SK-N-SH (cell line): ENCODE data around the gene FOXE3.

Source experiments
- CHD2 ChIP-seq: fragments of 150-350 bp; IDR thresholded peaks from 2 replicates; pipeline ENCODE4 v1.6.1; 2018; ENCODE audit warnings: low read length; ENCODE audit not compliant: partially characterized antibody
- FOXM1 ChIP-seq: IDR thresholded peaks from 2 replicates; pipeline ENCODE4 v1.4.0; 2012; ENCODE audit warnings: low read depth, mild to moderate bottlenecking
- JUND ChIP-seq: IDR thresholded peaks from 2 replicates; pipeline ENCODE4 v1.4.0; 2012
- POLR2AphosphoS5 ChIP-seq: IDR thresholded peaks from 2 replicates; pipeline ENCODE4 v1.6.1; 2012; ENCODE audit warnings: low read depth, low read length
- RFX5 ChIP-seq: IDR thresholded peaks from 2 replicates; pipeline ENCODE4 v1.6.1; 2012; ENCODE audit warnings: mild to moderate bottlenecking, improper control_type of control experiment, low read length
- SIN3A ChIP-seq: IDR thresholded peaks from 2 replicates; pipeline ENCODE4 v1.6.1; 2012; ENCODE audit warnings: low read depth, mild to moderate bottlenecking, low read length, moderate library complexity, borderline replicate concordance
- TAF1 ChIP-seq: IDR thresholded peaks from 2 replicates; pipeline ENCODE4 v1.6.1; 2012; ENCODE audit warnings: low read depth, mild to moderate bottlenecking, low read length, moderate library complexity, borderline replicate concordance
- TEAD4 ChIP-seq: IDR thresholded peaks from 2 replicates; pipeline ENCODE4 v1.4.0; 2012; ENCODE audit warnings: mild to moderate bottlenecking, borderline replicate concordance; ENCODE audit not compliant: insufficient read depth
- USF2 ChIP-seq: fragments of 150-350 bp; IDR thresholded peaks from 2 replicates; pipeline ENCODE4 v1.6.1; 2017; ENCODE audit warnings: antibody characterized with exemption, low read length, low read depth, borderline replicate concordance
- YY1 ChIP-seq: IDR thresholded peaks from 2 replicates; pipeline ENCODE4 v1.4.0; 2012; ENCODE audit warnings: low read depth, mild to moderate bottlenecking
- TF ChIP-seq, protein P1 (sequence below): fragments of 200-600 bp; sonication (generic); IDR thresholded peaks from 2 replicates; pipeline ENCODE4 v1.6.1; 2017; ENCODE audit warnings: antibody characterized with exemption, mild to moderate bottlenecking, moderate library complexity

DNA sequence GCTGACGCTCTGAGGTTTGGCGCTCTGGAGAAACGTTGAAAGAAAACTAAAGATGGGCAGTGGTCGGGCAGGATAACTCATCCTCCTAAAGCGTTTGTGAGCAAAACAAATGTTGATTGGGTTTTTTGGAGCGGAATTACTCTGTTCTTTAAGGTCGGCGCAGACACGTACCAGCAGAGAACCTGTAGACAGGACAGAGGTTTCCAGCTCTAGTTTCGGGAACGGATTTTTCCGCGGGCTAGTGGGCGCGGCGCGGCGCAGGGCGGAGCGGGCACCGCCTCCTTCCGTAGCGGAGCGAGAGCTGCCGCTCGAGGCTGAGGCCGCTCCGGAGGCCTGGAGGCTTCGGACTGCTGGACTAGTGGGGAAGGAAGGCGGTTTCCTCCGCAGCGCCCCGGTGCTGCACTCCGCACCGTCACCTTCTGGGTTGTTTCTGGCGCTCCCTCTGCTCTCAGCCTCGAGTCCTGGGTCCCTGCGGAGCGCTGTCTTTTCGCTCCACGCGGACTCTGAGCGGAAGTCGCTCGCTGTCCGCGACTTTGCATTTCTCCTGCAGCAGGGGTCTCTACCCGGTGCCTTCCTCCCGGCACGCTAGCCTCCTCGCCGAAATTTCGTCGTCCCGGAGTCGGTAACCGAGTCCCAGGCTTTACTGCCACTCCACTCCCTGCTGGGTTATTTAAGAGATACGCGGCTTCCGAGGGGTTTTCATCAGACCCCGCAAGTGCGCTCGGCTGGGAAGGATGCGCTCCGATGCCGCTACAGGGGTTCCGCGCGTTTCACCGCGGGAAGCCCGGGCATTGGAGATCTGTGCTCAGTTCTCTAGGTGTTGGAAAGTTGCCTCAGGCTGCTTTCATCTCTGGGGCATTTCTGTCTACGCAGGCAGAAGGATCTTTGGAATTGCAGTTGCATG lies 28.7 kb downstream of the FOXE3 start:
- TF ChIP-seq YY1 (no peak), CHD2 (no peak), SIN3A (no peak), FOXM1 (no peak), POLR2AphosphoS5 (no peak), JUND (no peak), TEAD4 (no peak), RFX5 (no peak), USF2 (no peak), TAF1 (no peak)
- TF ChIP-seq, protein P1, sequence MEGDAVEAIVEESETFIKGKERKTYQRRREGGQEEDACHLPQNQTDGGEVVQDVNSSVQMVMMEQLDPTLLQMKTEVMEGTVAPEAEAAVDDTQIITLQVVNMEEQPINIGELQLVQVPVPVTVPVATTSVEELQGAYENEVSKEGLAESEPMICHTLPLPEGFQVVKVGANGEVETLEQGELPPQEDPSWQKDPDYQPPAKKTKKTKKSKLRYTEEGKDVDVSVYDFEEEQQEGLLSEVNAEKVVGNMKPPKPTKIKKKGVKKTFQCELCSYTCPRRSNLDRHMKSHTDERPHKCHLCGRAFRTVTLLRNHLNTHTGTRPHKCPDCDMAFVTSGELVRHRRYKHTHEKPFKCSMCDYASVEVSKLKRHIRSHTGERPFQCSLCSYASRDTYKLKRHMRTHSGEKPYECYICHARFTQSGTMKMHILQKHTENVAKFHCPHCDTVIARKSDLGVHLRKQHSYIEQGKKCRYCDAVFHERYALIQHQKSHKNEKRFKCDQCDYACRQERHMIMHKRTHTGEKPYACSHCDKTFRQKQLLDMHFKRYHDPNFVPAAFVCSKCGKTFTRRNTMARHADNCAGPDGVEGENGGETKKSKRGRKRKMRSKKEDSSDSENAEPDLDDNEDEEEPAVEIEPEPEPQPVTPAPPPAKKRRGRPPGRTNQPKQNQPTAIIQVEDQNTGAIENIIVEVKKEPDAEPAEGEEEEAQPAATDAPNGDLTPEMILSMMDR, result no peak
